Measurements from ENCODE around the gene SPTAN1.

Gene SPTAN1

DNA sequence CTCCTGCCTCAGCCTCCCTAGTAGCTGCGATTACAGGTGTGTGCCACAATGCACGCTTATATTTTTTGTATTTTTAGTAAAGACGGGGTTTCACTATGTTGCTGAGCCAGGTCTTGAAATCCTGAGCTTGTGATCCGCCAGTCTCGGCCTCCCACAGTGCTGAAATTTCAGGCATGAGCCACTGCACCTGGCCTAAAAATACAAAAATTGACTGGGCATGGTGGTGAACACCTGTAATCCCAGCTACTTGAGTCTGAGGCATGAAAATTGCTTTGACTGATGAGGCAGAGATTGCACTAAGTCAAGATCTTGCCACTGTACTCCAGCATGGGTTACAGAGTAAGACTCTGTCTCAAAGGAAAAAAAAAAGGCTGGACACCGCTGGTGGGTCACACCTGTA, 117.4 kb downstream of the SPTAN1 start:
- in situ Hi-C loops (cut with HindIII; ENCODE audit: low sequenced_read_pairs): no loop called here
- no peak for DNase-seq (ENCODE audit: low read depth, low spot score)
- no peak overlapping the region for H3K4me3 ChIP-seq (ENCODE audit: low read depth, low read length)
- TF ChIP-seq, protein P1, sequence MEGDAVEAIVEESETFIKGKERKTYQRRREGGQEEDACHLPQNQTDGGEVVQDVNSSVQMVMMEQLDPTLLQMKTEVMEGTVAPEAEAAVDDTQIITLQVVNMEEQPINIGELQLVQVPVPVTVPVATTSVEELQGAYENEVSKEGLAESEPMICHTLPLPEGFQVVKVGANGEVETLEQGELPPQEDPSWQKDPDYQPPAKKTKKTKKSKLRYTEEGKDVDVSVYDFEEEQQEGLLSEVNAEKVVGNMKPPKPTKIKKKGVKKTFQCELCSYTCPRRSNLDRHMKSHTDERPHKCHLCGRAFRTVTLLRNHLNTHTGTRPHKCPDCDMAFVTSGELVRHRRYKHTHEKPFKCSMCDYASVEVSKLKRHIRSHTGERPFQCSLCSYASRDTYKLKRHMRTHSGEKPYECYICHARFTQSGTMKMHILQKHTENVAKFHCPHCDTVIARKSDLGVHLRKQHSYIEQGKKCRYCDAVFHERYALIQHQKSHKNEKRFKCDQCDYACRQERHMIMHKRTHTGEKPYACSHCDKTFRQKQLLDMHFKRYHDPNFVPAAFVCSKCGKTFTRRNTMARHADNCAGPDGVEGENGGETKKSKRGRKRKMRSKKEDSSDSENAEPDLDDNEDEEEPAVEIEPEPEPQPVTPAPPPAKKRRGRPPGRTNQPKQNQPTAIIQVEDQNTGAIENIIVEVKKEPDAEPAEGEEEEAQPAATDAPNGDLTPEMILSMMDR (IDR thresholded peaks at IDR 0.05; ENCODE audit: low read depth, low read length): no peak

DNA sequence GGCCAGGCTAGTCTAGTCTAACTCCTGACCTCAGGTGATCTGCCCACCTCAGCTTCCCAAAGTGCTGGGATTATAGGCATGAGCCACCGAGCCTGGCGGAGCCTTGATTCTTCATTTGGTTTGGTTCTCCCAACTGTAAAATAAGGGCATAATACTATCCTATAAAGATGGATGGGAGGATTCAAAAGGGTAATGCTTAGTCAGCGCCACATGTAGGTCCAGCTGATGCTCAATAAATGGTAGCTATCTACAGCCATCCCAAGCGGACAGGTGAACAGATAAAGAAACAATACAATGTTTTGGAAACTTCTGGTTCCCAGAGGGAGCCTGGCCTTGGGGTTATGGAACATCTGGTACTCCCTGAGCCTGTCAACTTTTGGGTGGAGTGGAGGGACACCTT, 123.0 kb downstream of the SPTAN1 start:
- TF ChIP-seq, protein P1 (IDR thresholded peaks at IDR 0.05; ENCODE audit: low read depth, low read length): no peak
- DNase-seq (ENCODE audit: low read depth, low spot score): no peak
- no peak overlapping the region for H3K4me3 ChIP-seq (ENCODE audit: low read depth, low read length)
- in situ Hi-C loops (cut with HindIII; ENCODE audit: low sequenced_read_pairs): no loop called here

DNA sequence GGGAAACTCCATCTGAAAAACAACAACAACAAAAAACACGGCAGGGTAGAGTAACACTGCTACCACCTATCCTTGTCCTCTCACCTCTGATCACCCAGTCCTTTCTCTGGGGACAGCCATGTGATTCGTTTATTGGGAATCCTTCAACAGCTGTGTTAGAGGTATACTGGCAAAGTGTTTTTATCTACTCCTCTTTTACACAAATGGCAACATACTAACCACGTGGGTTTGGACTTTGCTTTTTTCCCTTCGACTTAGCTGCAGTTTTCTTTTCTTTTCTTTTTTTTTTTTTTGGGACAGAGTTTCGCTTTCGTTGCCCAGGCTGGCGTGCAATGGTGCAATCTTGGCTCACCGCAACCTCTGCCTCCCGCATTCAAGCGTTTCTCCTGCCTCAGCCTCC, 125.4 kb downstream of the SPTAN1 start:
- no peak for DNase-seq (ENCODE audit: low read depth, low spot score)
- TF ChIP-seq, protein P1 (IDR thresholded peaks at IDR 0.05; ENCODE audit: low read depth, low read length): no peak
- no peak overlapping the region for H3K4me3 ChIP-seq (ENCODE audit: low read depth, low read length)
- in situ Hi-C loops (cut with HindIII; ENCODE audit: low sequenced_read_pairs): no loop called here
